Stimulated activated CD4-positive, alpha-beta T cell treated with anti-CD3 and anti-CD28 coated beads, Interleukin-12 subunit alpha, Interleukin-12 subunit beta, amount 100 ng/mL, for 4 hours (primary cell): ENCODE measurements around the gene CXCL16.
"Not testable (repeated sequence)": the region's sequence is repeated elsewhere in the genome, so short reads cannot be mapped to it uniquely, and the experiment has no call there.

Source experiments
- DNase-seq: peaks from one replicate; pipeline ENCODE4 v3.0.0-alpha.2; 2020

Gene CXCL16

GRCh38 chr17:4719684-4720221, 20.0 kb downstream of the CXCL16 start:
- no peak for DNase-seq

- DNase-seq: no peak
These were observed 20.6 kb downstream of the CXCL16 start for GRCh38 chr17:4719146-4719545.

- no peak for DNase-seq
These were observed 21.5 kb downstream of the CXCL16 start for GRCh38 chr17:4718276-4718675.

- no peak for DNase-seq
These were observed 21.9 kb downstream of the CXCL16 start for GRCh38 chr17:4717791-4718190.

GRCh38 chr17:4716081-4716480, 23.6 kb downstream of the CXCL16 start:
- DNase-seq: no peak

- DNase-seq: no peak
These were observed 24.5 kb downstream of the CXCL16 start for GRCh38 chr17:4715063-4715744.

- DNase-seq: not testable (repeated sequence)
These were observed 25.2 kb downstream of the CXCL16 start for GRCh38 chr17:4714340-4715062.

GRCh38 chr17:4712526-4712925, 27.2 kb downstream of the CXCL16 start:
- DNase-seq: no peak

- no peak for DNase-seq
These were observed 28.0 kb downstream of the CXCL16 start for GRCh38 chr17:4711661-4712181.

- peak; percentile 26 for DNase-seq
These were observed 28.8 kb downstream of the CXCL16 start for GRCh38 chr17:4710693-4711634.

GRCh38 chr17:4709794-4710692, 29.7 kb downstream of the CXCL16 start, which contains the start of gene ARRB2:
Gene ARRB2 (plus strand): TSS chr17:4710632. CDS start chr17:4710722, 90 bp downstream.
- DNase-seq: peak; percentile 97

GRCh38 chr17:4708436-4708835, 31.3 kb downstream of the CXCL16 start:
- DNase-seq: peak; percentile 42

GRCh38 chr17:4706121-4706520, 33.6 kb downstream of the CXCL16 start:
- no peak for DNase-seq

GRCh38 chr17:4704991-4705390, 34.7 kb downstream of the CXCL16 start:
- no peak for DNase-seq

GRCh38 chr17:4704574-4704907, 35.2 kb downstream of the CXCL16 start:
- DNase-seq: not testable (repeated sequence)

GRCh38 chr17:4703330-4703691, 36.4 kb downstream of the CXCL16 start:
- DNase-seq: no peak

GRCh38 chr17:4701116-4701515, 38.6 kb downstream of the CXCL16 start:
- no peak for DNase-seq

- DNase-seq: not testable (repeated sequence)
These were observed 40.2 kb downstream of the CXCL16 start for GRCh38 chr17:4699401-4700056.

- no peak for DNase-seq
These were observed 43.3 kb downstream of the CXCL16 start for GRCh38 chr17:4696437-4696805.

- DNase-seq: no peak
These were observed 46.3 kb downstream of the CXCL16 start for GRCh38 chr17:4693416-4693815.

GRCh38 chr17:4691686-4692085, 48.0 kb downstream of the CXCL16 start:
- DNase-seq: no peak
